Measurements from ENCODE around the gene PPARGC1A. TPM values are rescaled to one million over a fixed set of nuclear protein-coding genes. Genes with fewer than 3 reads are reported as not detected.
A peak's percentile ranks its signal among the peaks of the same experiment; 100 is the strongest.

Gene PPARGC1A
- total RNA-seq, 1 experiment from 2014 or later: 1.9 TPM

- H3K27me3 Mint-ChIP-seq (ENCODE audit: low read depth): peaks cover 3% of the 10 kb centered on the region; the same call in 1 of the 2 replicates
- ATAC-seq (peak; percentile 64), DNase-seq (ENCODE audit: low spot score) (no peak)
- ChIA-PET POLR2A (no interaction called here), CTCF (interaction anchor here (0.5 to 4.3 kb wide), 26 partner anchors 9 to 779 kb away, joined by 3 to 37 read pairs (median 4); partner anchors contain the start of gene PPARGC1A)
- peaks cover 3% of the 10 kb centered on the region; the same call in 1 of the 2 replicates for H3K36me3 Mint-ChIP-seq
- TF ChIP-seq, protein P1, sequence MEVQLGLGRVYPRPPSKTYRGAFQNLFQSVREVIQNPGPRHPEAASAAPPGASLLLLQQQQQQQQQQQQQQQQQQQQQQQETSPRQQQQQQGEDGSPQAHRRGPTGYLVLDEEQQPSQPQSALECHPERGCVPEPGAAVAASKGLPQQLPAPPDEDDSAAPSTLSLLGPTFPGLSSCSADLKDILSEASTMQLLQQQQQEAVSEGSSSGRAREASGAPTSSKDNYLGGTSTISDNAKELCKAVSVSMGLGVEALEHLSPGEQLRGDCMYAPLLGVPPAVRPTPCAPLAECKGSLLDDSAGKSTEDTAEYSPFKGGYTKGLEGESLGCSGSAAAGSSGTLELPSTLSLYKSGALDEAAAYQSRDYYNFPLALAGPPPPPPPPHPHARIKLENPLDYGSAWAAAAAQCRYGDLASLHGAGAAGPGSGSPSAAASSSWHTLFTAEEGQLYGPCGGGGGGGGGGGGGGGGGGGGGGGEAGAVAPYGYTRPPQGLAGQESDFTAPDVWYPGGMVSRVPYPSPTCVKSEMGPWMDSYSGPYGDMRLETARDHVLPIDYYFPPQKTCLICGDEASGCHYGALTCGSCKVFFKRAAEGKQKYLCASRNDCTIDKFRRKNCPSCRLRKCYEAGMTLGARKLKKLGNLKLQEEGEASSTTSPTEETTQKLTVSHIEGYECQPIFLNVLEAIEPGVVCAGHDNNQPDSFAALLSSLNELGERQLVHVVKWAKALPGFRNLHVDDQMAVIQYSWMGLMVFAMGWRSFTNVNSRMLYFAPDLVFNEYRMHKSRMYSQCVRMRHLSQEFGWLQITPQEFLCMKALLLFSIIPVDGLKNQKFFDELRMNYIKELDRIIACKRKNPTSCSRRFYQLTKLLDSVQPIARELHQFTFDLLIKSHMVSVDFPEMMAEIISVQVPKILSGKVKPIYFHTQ (CRISPR knock-in tag; IDR thresholded peaks at IDR 0.05): no peak
- no peak for TF ChIP-seq FOXK1 (CRISPR knock-in tag; IDR thresholded peaks at IDR 0.05)
- no peak for TF ChIP-seq ZSCAN18 (CRISPR knock-in tag; IDR thresholded peaks at IDR 0.05)
- TF ChIP-seq ESRRA (CRISPR knock-in tag; IDR thresholded peaks at IDR 0.05; ENCODE audit: borderline replicate concordance): no peak
- no peak for TF ChIP-seq FOXP4 (CRISPR knock-in tag; IDR thresholded peaks at IDR 0.05)
- TF ChIP-seq, protein P2, sequence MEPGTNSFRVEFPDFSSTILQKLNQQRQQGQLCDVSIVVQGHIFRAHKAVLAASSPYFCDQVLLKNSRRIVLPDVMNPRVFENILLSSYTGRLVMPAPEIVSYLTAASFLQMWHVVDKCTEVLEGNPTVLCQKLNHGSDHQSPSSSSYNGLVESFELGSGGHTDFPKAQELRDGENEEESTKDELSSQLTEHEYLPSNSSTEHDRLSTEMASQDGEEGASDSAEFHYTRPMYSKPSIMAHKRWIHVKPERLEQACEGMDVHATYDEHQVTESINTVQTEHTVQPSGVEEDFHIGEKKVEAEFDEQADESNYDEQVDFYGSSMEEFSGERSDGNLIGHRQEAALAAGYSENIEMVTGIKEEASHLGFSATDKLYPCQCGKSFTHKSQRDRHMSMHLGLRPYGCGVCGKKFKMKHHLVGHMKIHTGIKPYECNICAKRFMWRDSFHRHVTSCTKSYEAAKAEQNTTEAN (CRISPR knock-in tag; IDR thresholded peaks at IDR 0.05): no peak
- no peak for TF ChIP-seq MAX (CRISPR knock-in tag; IDR thresholded peaks at IDR 0.05)
- no peak for TF ChIP-seq PRRX2 (CRISPR knock-in tag; IDR thresholded peaks at IDR 0.05)
- no peak for TF ChIP-seq RELA (CRISPR knock-in tag; IDR thresholded peaks at IDR 0.05; ENCODE audit: borderline replicate concordance)
- TF ChIP-seq, protein P3, sequence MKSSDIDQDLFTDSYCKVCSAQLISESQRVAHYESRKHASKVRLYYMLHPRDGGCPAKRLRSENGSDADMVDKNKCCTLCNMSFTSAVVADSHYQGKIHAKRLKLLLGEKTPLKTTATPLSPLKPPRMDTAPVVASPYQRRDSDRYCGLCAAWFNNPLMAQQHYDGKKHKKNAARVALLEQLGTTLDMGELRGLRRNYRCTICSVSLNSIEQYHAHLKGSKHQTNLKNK (CRISPR knock-in tag; IDR thresholded peaks at IDR 0.05): no peak
- TF ChIP-seq EMX1 (CRISPR knock-in tag; IDR thresholded peaks at IDR 0.05): no peak
- TF ChIP-seq, protein P4, sequence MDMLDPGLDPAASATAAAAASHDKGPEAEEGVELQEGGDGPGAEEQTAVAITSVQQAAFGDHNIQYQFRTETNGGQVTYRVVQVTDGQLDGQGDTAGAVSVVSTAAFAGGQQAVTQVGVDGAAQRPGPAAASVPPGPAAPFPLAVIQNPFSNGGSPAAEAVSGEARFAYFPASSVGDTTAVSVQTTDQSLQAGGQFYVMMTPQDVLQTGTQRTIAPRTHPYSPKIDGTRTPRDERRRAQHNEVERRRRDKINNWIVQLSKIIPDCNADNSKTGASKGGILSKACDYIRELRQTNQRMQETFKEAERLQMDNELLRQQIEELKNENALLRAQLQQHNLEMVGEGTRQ (CRISPR knock-in tag; IDR thresholded peaks at IDR 0.05): no peak
- TF ChIP-seq ELF4 (CRISPR knock-in tag; IDR thresholded peaks at IDR 0.05; ENCODE audit: low read depth): no peak
- TF ChIP-seq E2F4 (CRISPR knock-in tag; IDR thresholded peaks at IDR 0.05; ENCODE audit: borderline replicate concordance, low read depth): no peak
- no peak for TF ChIP-seq MXD4 (CRISPR knock-in tag; IDR thresholded peaks at IDR 0.05; ENCODE audit: borderline replicate concordance)
- H3K4me3 Mint-ChIP-seq: peak overlapping the region; percentile 34; the same call in 1 of the 2 replicates
- peaks cover 5% of the 10 kb centered on the region for H3K9me3 Mint-ChIP-seq
- H3K27ac Mint-ChIP-seq: 0 out of 2 replicates have a peak overlapping the region, but pooled peaks have one; percentile 2
- H3K4me1 Mint-ChIP-seq: peaks cover 69% of the 10 kb centered on the region
Measured at GRCh38 chr4:23932186-23932585, 42.3 kb upstream of the PPARGC1A start.
